CD4-positive, alpha-beta T cell treated with Interleukin-4 for 1 hour (primary cell): ENCODE results near the gene SUGP2.

ENCODE experiments used
- DNase-seq, 2 donors: peaks; one replicate each; pipeline ENCODE4 v3.0.0-alpha.2; 2020 to 2022

The SUGP2 gene

DNA sequence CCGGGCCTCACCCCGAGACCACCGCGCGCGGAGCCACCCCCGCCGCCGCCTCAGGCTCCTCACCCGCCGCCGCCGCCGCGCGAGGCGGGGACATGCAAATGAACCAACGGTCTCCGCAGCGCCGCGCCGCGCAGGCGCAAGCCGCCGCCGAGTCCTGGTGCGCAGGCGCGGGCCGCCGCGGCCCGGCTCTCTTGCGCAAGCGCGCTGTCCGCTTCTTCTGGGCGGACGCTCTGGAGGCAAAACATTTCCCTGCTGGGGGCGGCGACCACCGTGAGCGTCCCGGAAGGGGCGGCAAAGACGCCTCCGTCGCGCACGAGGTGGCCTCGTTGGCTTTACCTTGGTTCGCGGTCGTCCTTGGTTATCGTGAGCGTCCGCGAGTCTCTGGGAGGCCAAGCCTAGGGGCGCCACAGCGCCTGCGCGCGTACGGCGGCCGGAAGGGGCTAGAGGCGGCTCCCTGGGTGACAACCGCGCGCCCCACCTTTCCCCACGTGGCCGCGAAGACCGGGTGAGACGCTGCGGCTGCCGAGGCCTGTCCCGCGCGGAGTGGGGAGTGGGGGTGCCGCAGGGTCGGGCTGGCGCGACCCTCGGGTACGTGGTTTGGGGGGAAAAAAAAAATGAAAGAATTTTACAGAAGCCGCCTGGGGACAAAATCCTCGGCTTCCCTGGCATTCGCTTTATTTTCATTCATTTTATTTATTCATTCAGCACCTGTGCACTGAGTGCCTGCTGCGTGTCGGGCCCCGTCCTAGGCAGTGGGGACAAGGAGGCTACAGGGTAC is at the start of gene SUGP2, which contains the start of gene ARMC6:
Gene SUGP2, minus strand, starts transcription at position 92 of the 778 bp plus-strand sequence. CDS start 2,446 bp downstream, outside the sequence.
Gene ARMC6, plus strand, starts transcription at position 178 of the 778 bp plus-strand sequence. CDS start 607 bp downstream, outside the sequence.
- DNase-seq, result peak; percentile 91 to 93

DNA sequence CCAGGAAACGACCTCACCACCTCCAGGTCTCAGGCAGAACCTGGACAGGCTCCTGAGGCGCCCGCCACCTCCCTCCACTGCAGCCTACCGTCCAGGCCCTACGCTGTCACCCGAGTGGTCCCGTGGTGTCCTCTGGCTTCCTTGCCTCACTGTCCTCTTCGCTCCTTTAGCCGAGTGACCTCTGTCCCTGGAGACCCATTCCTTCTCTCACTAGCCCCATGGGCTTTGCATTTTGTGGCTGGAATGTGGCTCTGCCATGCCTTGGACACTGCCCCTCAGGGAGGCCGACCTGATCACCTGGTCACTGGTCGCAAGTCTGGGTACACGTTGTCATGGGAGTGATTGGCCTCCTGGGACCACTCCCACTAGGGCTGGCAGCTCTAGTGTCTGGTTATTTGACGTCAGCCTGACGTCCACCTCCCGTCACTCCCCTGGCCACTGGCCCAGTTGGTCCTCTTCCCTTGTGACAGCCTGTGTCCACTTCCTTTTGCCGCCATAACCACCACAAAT is 48.4 kb upstream of the SUGP2 start:
- no peak for DNase-seq

DNA sequence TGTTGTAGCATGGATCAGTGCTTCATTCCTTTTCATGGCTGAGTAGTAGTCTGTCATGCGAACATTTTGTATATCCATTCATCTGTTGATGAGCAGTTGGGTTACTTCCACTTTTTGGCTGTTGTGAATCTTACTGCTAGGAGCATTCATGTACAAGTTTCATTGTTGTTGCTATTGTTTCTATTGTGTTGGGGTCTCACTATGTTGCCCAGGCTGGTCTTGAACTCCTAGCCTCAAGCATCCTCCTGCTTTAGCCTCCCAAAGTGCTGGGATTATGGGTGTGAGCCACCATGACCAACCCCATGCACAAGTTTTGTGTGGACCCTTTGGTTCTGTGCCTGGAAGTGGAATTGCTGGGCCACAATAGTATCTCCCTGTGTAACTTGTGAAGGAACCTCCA is 46.3 kb upstream of the SUGP2 start:
- no peak for DNase-seq

GRCh38 chr19:19078801-19079200 is 45.5 kb upstream of the SUGP2 start:
- DNase-seq, result no peak

GRCh38 chr19:19077103-19077502 is 43.8 kb upstream of the SUGP2 start:
- DNase-seq, result no peak

DNA sequence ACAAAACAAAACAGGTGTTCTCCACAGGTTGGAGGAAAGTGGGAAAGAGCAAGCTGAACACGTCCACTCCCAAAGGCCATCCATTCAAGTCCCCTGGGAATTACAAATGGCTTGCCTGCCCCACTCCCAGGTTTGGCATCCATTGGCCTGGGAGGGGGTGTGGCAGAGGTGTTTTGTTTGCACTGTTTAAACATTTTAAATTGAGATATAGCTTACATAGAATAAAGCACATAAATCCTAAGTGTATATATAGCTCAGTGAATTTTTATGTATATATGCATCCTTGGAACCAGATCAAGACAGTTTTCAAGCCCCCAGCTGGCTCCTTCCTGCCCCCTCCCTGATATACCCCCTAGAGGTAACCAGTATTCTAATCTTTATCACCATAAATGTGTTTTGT is 43.2 kb upstream of the SUGP2 start:
- no peak for DNase-seq

- DNase-seq, result no peak
Measured at GRCh38 chr19:19075126-19075525, 41.8 kb upstream of the SUGP2 start.

DNA sequence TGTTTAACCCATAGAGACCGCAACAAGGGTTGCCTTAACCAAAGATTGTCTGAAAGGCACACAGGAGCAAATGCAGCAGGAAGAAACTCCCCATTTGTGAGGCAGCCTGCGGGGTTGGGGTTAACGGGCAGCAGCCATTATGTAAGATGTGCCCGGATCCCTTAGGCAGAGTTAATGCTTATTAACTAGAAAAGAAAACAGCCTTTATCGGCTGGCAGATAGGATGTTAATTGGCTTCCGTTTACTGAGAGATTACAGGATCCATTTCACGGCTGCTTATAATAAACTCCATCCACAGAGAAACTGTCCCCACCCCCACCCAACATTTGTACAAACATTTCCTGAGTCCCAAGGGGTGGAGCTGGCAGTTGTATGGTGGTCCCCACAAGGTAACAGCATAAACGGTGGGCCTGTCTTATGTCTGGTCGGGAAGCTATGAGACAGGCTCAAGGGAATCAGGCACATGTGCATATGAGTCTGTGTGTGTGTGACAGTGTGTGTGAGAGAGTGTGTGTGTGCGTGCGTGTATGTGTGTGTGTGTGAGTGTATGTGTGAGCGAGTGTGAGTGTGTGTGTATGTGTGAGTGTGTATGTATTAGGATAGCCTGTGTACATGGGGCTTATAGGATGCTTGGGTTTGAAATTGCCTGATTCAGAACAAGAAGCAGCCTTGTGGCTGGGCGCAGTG is 41.0 kb upstream of the SUGP2 start:
- no peak for DNase-seq

DNA sequence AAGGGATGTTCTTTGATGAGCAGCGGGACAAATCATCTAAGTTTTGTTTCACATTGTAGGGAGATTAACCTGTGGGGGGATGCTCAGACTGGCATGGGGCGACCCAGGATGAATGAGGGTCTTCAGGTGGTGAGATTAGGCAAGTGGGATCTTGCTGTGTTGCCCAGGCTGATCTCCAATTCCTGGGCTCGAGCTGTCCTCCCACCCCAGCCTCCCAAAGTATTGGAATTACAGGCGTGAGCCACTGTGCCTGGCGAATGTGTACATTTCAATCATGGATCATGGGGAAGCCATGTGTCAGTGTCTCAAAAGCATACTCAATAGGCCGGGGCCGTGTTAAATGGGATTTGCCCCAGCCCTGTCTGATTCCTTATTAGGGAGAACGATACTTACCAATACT is 38.6 kb upstream of the SUGP2 start:
- DNase-seq, result no peak

GRCh38 chr19:19068659-19069654 is 35.6 kb upstream of the SUGP2 start:
- peak in 1 of 2 donors; percentile 52 for DNase-seq

GRCh38 chr19:19067276-19068072 is 34.2 kb upstream of the SUGP2 start:
- DNase-seq, result no peak

DNA sequence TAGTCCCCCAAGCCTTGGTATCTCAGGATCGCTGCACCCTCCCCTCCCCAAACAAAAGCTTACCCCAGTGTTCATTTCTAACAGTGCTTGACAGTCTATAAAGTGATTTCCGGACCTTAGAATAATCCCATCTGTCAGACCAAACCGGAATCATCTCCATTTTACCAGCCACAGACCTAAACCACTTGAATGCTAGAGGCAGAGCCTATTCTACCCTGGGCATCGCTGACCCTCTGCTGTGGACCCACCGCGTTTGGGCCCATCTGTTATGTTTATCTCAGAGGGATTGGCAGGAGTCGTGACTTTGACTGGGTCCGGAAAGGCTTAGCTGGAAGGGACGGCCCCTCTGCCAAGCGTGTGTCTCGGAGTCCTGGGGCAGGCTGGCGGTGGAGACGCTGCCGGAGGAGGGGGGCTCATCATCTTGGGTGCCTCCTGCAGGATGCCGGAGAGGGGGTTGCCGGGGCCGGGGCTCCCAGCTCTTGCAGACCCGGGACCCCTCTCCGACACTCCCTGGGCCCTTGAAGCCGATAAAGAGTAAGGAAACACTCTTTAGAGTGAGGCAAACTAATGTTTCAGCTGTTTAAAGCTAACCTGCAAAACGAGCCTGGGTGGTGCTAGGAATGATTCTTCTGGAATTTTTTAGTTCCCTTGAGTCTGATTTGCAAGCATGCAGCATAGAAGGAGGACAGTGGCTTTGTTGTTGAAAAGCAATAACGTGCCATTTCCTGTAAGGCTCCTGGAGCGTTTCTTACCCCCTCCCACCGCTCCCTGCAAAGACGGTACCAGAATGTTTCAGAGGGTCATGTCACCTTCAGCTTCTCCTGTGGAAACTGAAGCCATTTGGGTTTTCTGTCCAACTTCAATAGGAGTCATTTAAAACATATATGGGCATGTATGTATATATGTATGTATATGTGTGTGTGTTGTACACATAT is 31.8 kb upstream of the SUGP2 start:
- DNase-seq, result peak in 1 of 2 donors; percentile 35

GRCh38 chr19:19064098-19064722 is 30.9 kb upstream of the SUGP2 start:
- no peak for DNase-seq

DNA sequence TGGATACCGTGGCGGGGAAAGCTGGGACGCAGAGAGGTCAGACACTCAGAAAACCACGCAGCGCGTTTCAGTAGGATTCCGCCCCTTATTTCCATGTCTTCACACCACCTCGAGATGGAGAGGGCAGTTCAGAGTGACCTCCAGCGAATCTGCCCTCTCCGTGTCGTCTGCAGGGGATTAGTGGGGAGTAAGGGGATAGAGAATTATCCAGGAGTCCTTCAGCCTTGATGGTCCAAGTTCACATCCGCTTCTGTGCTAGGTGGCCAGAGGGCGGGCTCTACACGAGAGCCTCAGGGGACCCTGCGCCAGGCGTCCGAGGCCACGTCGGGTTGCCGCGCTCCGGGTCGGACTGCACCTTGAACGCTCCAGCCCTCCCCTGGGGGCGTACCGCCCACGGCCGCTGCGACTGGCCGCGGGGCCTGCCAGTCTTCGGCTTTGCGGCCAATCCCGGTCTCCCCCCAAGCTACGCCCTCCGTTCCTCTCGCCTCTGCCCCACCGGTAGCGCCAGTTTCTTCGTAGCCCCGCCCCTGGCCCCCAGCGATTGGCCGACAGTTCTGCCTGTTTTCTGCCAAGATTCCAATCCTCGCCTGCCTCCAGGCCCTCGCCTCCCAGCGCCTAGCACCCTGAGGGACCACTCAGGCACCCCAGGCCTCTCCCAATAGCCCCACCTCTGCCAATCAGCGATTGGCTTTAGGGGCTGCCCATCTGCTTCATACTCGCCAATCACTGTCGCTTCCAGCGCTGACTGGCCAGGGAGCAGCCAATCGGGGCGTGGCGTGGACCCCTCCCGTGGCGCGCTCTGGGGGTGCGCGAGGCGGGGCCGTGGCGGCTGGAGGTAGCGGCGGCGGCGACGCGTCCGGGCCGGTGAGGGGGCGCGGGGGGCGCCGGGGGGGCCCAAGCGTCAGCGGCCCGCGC is 30.1 kb upstream of the SUGP2 start, which contains the start of gene SLC25A42:
Gene SLC25A42, plus strand, starts transcription at position 812 of the 915 bp plus-strand sequence. CDS start 32,131 bp downstream, outside the sequence.
- DNase-seq, result peak; percentile 100

DNA sequence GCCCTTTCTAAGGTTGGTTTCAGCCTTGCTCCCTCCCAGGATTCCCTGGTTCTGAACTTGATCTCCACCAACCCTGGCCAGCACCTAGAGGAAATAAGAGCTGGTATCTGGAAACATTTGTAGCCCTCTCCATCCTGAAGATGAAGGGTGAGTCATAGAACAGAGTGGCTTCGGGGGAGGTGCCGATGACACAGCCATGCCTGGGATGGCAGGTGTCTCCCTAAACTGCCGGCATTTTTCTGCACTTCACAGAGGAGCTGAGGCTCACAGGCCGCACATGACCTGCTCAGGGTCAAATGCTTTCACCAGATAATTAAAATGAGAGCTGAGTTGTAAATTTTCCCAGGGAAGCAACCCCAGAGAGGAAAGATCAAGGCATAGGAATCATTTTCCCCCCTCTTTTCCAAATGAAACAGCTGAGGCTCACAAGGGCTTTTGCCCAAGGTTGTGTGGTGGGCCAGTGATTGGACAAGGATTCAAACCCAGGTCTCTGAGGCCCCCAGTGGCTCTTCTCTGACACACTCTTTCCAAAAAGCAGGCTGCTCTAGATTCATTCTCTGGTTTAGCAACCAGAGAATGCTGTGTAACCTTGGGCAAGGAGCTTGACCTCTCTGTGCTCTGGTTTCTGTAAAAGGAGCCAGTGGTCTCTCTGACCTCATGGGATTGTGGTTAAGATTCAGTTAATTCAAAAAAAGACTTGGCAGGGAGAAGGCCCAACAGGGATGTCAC is 29.3 kb upstream of the SUGP2 start:
- no peak for DNase-seq

GRCh38 chr19:19061506-19061905 is 28.2 kb upstream of the SUGP2 start:
- DNase-seq, result no peak

GRCh38 chr19:19059837-19060611 is 26.7 kb upstream of the SUGP2 start:
- no peak for DNase-seq
